AG09309 (cell line): ENCODE results near the gene ADGRB3.

Experiments
- DNase-seq: peaks from one replicate; pipeline ENCODE4 v3.0.0-alpha.2; 2010; ENCODE audit warnings: low read depth
- H3K4me3 ChIP-seq: 2 replicates; pipeline ENCODE4 v1.5.1; 2011; ENCODE audit warnings: mild to moderate bottlenecking, low read depth, low read length, moderate library complexity; ENCODE audit not compliant: control insufficient read depth
- TF ChIP-seq, protein P1 (sequence below): IDR thresholded peaks from 2 replicates; pipeline ENCODE4 v1.5.1; 2011; ENCODE audit warnings: mild to moderate bottlenecking, low read depth, low read length, inconsistent platforms; ENCODE audit not compliant: insufficient read depth, control insufficient read depth; ENCODE audit errors: missing control alignments

ADGRB3 gene

DNA sequence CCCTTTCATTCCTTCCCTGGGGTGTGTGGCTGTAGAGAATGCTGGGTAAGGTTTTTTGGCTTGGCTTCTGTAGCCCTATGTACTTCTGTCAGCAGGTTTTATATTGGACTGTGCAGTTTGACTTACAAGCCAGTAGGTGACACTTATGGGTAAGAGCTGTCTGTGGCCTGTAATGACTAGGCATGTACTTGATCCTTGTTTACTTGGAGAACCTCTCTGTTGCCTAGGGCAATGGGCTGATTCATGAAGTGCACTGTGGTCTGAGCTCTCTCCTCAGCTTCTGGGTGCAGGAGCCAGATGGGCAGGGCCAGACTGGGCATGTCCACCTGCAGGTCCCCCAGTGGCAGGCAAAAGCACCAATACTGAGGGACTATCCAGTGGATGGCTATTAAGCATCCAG lies 544.6 kb downstream of the ADGRB3 start:
- no peak overlapping the region for H3K4me3 ChIP-seq
- TF ChIP-seq, protein P1, sequence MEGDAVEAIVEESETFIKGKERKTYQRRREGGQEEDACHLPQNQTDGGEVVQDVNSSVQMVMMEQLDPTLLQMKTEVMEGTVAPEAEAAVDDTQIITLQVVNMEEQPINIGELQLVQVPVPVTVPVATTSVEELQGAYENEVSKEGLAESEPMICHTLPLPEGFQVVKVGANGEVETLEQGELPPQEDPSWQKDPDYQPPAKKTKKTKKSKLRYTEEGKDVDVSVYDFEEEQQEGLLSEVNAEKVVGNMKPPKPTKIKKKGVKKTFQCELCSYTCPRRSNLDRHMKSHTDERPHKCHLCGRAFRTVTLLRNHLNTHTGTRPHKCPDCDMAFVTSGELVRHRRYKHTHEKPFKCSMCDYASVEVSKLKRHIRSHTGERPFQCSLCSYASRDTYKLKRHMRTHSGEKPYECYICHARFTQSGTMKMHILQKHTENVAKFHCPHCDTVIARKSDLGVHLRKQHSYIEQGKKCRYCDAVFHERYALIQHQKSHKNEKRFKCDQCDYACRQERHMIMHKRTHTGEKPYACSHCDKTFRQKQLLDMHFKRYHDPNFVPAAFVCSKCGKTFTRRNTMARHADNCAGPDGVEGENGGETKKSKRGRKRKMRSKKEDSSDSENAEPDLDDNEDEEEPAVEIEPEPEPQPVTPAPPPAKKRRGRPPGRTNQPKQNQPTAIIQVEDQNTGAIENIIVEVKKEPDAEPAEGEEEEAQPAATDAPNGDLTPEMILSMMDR = no peak
- no peak for DNase-seq

DNA sequence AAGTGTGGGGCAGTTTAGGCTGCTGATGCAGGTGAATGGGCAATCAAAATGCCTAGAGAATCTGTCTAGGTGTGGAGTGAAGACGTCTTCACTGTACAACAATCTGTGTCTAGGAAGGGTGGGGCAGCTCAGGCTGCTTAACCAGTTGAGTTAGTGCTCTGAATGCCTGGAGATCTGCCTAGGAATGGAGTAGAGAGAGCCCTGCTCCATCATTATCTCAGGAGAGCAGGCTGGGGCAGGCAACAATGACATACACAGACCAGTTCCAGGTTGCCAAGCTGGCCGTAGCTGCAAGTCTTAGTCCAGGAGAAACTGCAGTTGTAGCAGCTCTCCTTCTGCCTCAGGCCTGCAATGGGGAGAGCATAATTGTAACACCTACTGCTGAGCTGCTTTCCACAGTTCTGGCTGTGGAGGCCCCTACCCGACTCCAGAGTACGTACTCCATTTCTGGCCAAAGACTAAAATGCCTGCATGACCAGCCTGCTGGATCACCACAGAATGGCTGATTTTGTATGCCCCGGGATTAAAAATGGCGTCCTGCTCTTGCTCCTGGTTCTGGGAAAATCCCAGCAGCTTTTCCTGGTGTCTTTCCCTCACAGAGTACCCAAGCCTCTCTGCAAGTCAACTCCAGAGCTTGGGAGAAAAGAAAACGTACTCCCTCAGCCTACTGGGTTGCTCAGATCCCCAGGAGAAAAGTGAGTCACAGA lies 545.4 kb downstream of the ADGRB3 start:
- no peak overlapping the region for H3K4me3 ChIP-seq
- no peak for DNase-seq
- TF ChIP-seq, protein P1 = no peak

DNA sequence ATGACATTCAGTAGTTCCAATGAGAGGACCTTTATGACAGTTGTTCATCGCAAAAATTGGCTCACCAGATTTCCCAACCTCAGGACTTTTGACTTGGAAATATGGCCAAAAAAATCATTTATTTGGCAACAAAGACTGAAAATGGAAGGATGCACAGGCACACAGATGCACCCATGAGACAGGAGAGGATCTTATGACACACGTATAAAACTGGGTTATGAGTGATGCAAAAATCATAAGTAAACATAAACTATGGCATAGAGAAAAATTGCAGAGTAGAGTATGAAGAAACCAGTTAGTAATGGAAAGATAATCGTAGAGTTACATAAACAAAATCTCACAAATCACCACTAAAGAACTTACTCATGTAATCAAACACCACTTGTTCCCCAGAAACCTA lies 546.9 kb downstream of the ADGRB3 start:
- DNase-seq = no peak
- TF ChIP-seq, protein P1 = no peak
- no peak overlapping the region for H3K4me3 ChIP-seq

DNA sequence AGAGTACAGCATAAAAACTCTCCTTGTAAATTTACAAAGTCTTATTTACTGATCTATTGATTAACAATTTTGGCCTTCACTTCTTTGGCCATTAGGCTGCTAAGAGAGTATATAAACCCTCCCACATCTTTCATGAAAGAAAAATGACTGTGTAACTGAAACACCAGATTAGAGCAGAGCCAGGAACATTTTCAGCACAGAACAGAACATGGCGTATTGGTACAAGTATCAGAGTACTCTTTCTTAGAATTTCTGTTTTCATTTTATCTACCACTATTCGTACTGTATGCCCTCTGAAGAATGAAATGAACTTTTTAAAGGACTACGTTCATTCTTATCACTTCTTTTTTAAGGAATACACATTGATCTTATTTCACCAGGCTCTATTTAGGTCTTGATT lies 550.2 kb downstream of the ADGRB3 start:
- no peak for DNase-seq
- TF ChIP-seq, protein P1 = no peak
- H3K4me3 ChIP-seq = no peak overlapping the region

DNA sequence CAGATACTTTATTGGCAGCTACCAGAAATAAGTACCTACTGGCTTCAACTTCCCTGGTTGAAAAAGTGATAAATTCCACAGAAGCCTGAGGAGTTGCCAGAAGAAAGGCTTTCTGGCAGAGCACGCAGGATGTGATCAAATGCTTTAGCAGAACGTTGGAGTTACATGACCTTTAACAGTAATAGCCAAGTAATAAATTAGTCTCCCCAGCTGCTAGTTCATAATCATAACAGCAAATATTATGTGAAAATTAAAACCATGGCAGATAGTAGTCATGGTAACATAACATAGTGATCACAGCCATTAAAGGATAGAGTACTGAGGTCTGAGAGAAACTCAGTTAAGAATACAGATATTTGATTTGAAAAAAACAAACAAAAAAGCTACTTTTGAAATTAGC lies 567.7 kb downstream of the ADGRB3 start:
- H3K4me3 ChIP-seq = no peak overlapping the region
- no peak for DNase-seq

DNA sequence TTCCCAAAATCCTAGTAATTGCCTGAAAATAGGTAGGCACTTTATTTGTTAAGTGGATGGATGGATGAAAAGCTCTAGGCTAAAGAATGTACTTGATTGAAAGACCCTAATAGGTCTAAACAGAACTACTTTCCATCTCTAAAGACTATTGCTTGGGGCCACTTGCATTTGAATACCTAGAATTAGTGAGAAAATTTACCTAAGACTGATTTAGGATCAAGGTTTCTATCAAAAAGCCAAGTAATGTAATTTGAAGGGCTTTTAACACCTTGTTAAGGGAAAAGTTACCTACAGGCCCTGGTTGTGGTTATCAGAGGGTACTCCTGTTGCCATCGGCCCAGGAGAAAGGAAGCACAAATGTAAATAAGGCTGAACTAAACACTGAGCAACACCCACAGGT lies 581.0 kb downstream of the ADGRB3 start:
- TF ChIP-seq, protein P1 = no peak
- no peak overlapping the region for H3K4me3 ChIP-seq
- no peak for DNase-seq

More for the DNA sequence above, 567.7 kb downstream of the ADGRB3 start:
- TF ChIP-seq, protein P1 = no peak

DNA sequence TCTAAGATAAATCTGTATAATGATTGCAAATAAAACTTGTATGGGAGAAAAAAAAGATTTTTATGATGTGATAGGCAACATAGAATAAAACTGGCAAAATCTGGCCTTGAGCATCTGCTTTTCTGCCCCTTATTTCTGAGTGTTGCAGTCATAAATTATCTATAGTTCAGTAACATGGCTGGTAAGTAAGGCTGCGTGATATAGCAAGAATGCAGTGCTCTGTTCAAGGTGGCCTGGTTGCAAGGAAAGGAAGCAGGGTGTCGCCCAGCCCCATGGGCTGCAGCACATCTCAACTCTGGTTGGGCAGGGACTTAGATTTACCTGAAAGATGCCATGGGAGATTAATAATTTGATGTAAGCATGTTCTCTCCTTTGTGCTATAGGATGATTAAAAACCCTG lies 582.3 kb downstream of the ADGRB3 start:
- H3K4me3 ChIP-seq = no peak overlapping the region
- TF ChIP-seq, protein P1 = no peak
- no peak for DNase-seq
